ENCODE data around the gene DIP2C.

- TF ChIP-seq POLR2AphosphoS5 (IDR thresholded peaks at IDR 0.05; ENCODE audit: low read depth, low read length) (no peak), POLR2A (IDR thresholded peaks at IDR 0.05; ENCODE audit: low read depth, low read length) (no peak)
Measured at GRCh38 chr10:663831-664251, 25.6 kb downstream of the DIP2C start.

All from GM12892 (cell line).